H1 (cell line): ENCODE data around the gene YBX3.

Experiments used
- BCL11A ChIP-seq, 2 experiments: IDR thresholded peaks; one replicate each; pipeline ENCODE4 v1.6.1; 2011; ENCODE audit warnings: low read depth in 2 of 2, low read length in 2 of 2, mild to moderate bottlenecking in 2 of 2
- KDM1A ChIP-seq: fragments of 200-600, 300-600 bp; sonication (generic); IDR thresholded peaks from 2 replicates; pipeline ENCODE4 v1.7.1; 2016; ENCODE audit warnings: mild to moderate bottlenecking, low read length, borderline replicate concordance
- RFX5 ChIP-seq: IDR thresholded peaks from 2 replicates; pipeline ENCODE4 v1.6.1; 2011; ENCODE audit warnings: low read depth, low read length, improper control_type of control experiment, borderline replicate concordance
- SIN3A ChIP-seq, 2 experiments: IDR thresholded peaks in 1 of 2; conservative IDR thresholded peaks in 1 of 2; 2 replicates each; pipeline ENCODE4 v1.6.1; 2011 to 2012; ENCODE audit warnings: low read length in 2 of 2, improper control_type of control experiment in 1 of 2, low read depth in 1 of 2, mild to moderate bottlenecking in 1 of 2
- TAF1 ChIP-seq: IDR thresholded peaks from 2 replicates; pipeline ENCODE4 v1.6.1; 2011; ENCODE audit warnings: mild to moderate bottlenecking, low read depth, low read length
- ZNF274 ChIP-seq: IDR thresholded peaks from 2 replicates; pipeline ENCODE4 v1.7.0; 2012; ENCODE audit warnings: low read length, borderline replicate concordance; ENCODE audit errors: extremely low read depth
- TF ChIP-seq, protein P1 (sequence below), 3 experiments: IDR thresholded peaks; 1 replicate in 2 of 3; 2 replicates in 1 of 3; pipeline versions ENCODE4 v1.5.1 to v1.6.1; 2011; ENCODE audit warnings: low read length in 3 of 3, mild to moderate bottlenecking in 3 of 3, inconsistent platforms in 2 of 3, low read depth in 1 of 3, moderate library complexity in 1 of 3; ENCODE audit not compliant: insufficient read depth in 1 of 3; ENCODE audit errors: control extremely low read depth in 1 of 3

DNA sequence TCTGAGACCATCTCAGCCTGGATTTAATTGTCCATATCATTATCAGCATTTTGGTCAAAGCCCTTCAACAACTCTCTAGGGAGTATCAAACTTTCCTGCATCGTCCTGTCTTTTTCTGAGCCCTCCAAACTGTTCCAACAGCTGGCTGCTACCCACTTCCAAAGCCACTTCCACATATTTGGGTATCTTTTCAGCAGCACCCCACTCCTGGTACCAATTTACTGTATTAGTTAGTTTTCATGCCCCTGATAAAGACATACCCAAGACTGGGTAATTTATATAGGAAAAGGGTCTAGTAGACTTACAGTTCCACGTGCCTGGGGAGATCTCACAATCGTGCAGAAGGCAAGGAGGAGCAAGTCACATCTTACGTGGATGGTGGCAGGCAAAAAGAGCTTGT is 33.1 kb upstream of the YBX3 start:
- TF ChIP-seq BCL11A (IDR thresholded peaks at IDR 0.05; ENCODE audit: low read depth in 2 of 2, low read length in 2 of 2) (no peak), TAF1 (no peak), KDM1A (no peak), SIN3A (conservative IDR thresholded peaks at IDR 0.05 in 1 of 2, IDR thresholded peaks at IDR 0.05 in 1 of 2; ENCODE audit: low read depth in 1 of 2, low read length in 2 of 2) (no peak), ZNF274 (no peak), RFX5 (no peak)
- TF ChIP-seq, protein P1, sequence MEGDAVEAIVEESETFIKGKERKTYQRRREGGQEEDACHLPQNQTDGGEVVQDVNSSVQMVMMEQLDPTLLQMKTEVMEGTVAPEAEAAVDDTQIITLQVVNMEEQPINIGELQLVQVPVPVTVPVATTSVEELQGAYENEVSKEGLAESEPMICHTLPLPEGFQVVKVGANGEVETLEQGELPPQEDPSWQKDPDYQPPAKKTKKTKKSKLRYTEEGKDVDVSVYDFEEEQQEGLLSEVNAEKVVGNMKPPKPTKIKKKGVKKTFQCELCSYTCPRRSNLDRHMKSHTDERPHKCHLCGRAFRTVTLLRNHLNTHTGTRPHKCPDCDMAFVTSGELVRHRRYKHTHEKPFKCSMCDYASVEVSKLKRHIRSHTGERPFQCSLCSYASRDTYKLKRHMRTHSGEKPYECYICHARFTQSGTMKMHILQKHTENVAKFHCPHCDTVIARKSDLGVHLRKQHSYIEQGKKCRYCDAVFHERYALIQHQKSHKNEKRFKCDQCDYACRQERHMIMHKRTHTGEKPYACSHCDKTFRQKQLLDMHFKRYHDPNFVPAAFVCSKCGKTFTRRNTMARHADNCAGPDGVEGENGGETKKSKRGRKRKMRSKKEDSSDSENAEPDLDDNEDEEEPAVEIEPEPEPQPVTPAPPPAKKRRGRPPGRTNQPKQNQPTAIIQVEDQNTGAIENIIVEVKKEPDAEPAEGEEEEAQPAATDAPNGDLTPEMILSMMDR (IDR thresholded peaks at IDR 0.05; ENCODE audit: control extremely low read depth in 1 of 3, insufficient read depth in 1 of 3, low read depth in 1 of 3, low read length in 3 of 3): no peak
